ENCODE results near the gene ADI1.

The ADI1 gene

GRCh38 chr2:3529316-3530025 lies 10.1 kb upstream of the ADI1 start:
- TF ChIP-seq CTCF (conservative IDR thresholded peaks at IDR 0.05; ENCODE audit: low read depth, low read length), result no peak
- no peak for DNase-seq (ENCODE audit: low read depth)

GRCh38 chr2:3527886-3528785 lies 8.8 kb upstream of the ADI1 start:
- DNase-seq (ENCODE audit: low read depth), result no peak
- no peak for TF ChIP-seq CTCF (conservative IDR thresholded peaks at IDR 0.05; ENCODE audit: low read depth, low read length)
- H3K4me3 ChIP-seq (ENCODE audit: low read length), result no peak overlapping the region

More at GRCh38 chr2:3529316-3530025, 10.1 kb upstream of the ADI1 start:
- H3K4me3 ChIP-seq (ENCODE audit: low read length), result no peak overlapping the region

- no peak for DNase-seq (ENCODE audit: low read depth)
- no peak for TF ChIP-seq CTCF (conservative IDR thresholded peaks at IDR 0.05; ENCODE audit: low read depth, low read length)
- H3K4me3 ChIP-seq (ENCODE audit: low read length), result no peak overlapping the region
These were observed 7.5 kb upstream of the ADI1 start for GRCh38 chr2:3526871-3527270.

- DNase-seq (ENCODE audit: low read depth), result no peak
- TF ChIP-seq CTCF (conservative IDR thresholded peaks at IDR 0.05; ENCODE audit: low read depth, low read length), result no peak
- H3K4me3 ChIP-seq (ENCODE audit: low read length), result no peak overlapping the region
These were observed 4.3 kb upstream of the ADI1 start for GRCh38 chr2:3523551-3524041.

GRCh38 chr2:3522961-3523421 lies 3.7 kb upstream of the ADI1 start:
- no peak for DNase-seq (ENCODE audit: low read depth)
- no peak for TF ChIP-seq CTCF (conservative IDR thresholded peaks at IDR 0.05; ENCODE audit: low read depth, low read length)
- no peak overlapping the region for H3K4me3 ChIP-seq (ENCODE audit: low read length)

GRCh38 chr2:3520591-3520990 lies 1.3 kb upstream of the ADI1 start:
- no peak overlapping the region for H3K4me3 ChIP-seq (ENCODE audit: low read length)
- TF ChIP-seq CTCF (conservative IDR thresholded peaks at IDR 0.05; ENCODE audit: low read depth, low read length), result no peak
- no peak for DNase-seq (ENCODE audit: low read depth)
